Lung microvascular endothelial cell (primary cell): ENCODE data around the gene ZNF771. TPM values are rescaled to one million over a fixed set of nuclear protein-coding genes. Genes with fewer than 3 reads are reported as not detected.
"Not testable (repeated sequence)": the region's sequence is repeated elsewhere in the genome, so short reads cannot be mapped to it uniquely, and the experiment has no call there.

Experiments
- DNase-seq, 2 donors: peaks; one replicate each; pipeline versions ENCODE4 v3.0.0 to v3.0.0-alpha.2; 2010; ENCODE audit warnings: low read depth in 2 of 2
- total RNA-seq: library from RNA; depleted of rRNA; stranded (reverse); fragments of >200 nt; gene quantifications from 2 replicates; pipeline ENCODE4 v1.2.1, GENCODE V29; 2014

ZNF771 gene
- total RNA-seq, 1 donor from 2014 or later, result 10.5 TPM

GRCh38 chr16:30430428-30430970, 23.1 kb downstream of the ZNF771 start:
- no peak for DNase-seq

GRCh38 chr16:30434852-30435251, 27.4 kb downstream of the ZNF771 start:
- no peak for DNase-seq

- no peak for DNase-seq
Measured at GRCh38 chr16:30437511-30438046, 30.2 kb downstream of the ZNF771 start.

- DNase-seq, result no peak
Measured at GRCh38 chr16:30438835-30439234, 31.4 kb downstream of the ZNF771 start.

GRCh38 chr16:30439720-30440348, 32.4 kb downstream of the ZNF771 start:
- no peak for DNase-seq

- DNase-seq, result no peak
Measured at GRCh38 chr16:30443631-30444030, 36.2 kb downstream of the ZNF771 start.

- DNase-seq, result no peak
Measured at GRCh38 chr16:30444231-30445148, 37.1 kb downstream of the ZNF771 start.

GRCh38 chr16:30445149-30445407, 37.7 kb downstream of the ZNF771 start:
- DNase-seq, result no peak

- DNase-seq, result peak; percentile 98
Measured at GRCh38 chr16:30445408-30446202, 38.2 kb downstream of the ZNF771 start, which contains the start of gene SEPHS2. Gene SEPHS2, minus strand, starts transcription at chr16:30445874. Its CDS starts 147 bp downstream, at chr16:30445727.

GRCh38 chr16:30446203-30446595, 38.8 kb downstream of the ZNF771 start:
- DNase-seq, result no peak

- no peak for DNase-seq
Measured at GRCh38 chr16:30447512-30448226, 40.3 kb downstream of the ZNF771 start.

GRCh38 chr16:30449116-30449435, 41.7 kb downstream of the ZNF771 start:
- DNase-seq, result no peak

GRCh38 chr16:30452709-30453580, 45.5 kb downstream of the ZNF771 start:
- not testable (repeated sequence) for DNase-seq

- DNase-seq, result no peak
Measured at GRCh38 chr16:30456302-30456701, 48.9 kb downstream of the ZNF771 start.

- no peak for DNase-seq
Measured at GRCh38 chr16:30457256-30457655, 49.9 kb downstream of the ZNF771 start.

- DNase-seq, result no peak
Measured at GRCh38 chr16:30457743-30458560, 50.5 kb downstream of the ZNF771 start.

- DNase-seq, result no peak
Measured at GRCh38 chr16:30458561-30459394, 51.4 kb downstream of the ZNF771 start.

GRCh38 chr16:30459456-30459855, 52.0 kb downstream of the ZNF771 start:
- no peak for DNase-seq
